MM.1S (cell line): ENCODE data around the gene TBC1D8.

Experiments
- CTCF ChIP-seq: fragments of 300-600 bp; sonication (generic); IDR thresholded peaks from 2 replicates; pipeline ENCODE4 v1.5.1; 2016; ENCODE audit warnings: antibody characterized with exemption, low read length, mixed read lengths
- EZH2 ChIP-seq: fragments of 300-600 bp; sonication (generic); optimal IDR thresholded peaks from 2 replicates; pipeline ENCODE3; 2017; ENCODE audit warnings: low read depth, mild to moderate bottlenecking, antibody characterized with exemption, low read length, mixed read lengths

GRCh38 chr2:100965596-100965995 is 185.6 kb downstream of the TBC1D8 start:
- TF ChIP-seq EZH2 = no peak
- no peak for TF ChIP-seq CTCF
